OCI-LY3 (cell line): ENCODE data around the gene ATP5F1C.

Source experiments
- H2AFZ ChIP-seq: fragments of 200-600, 300-600 bp; shearing (Covaris generic); 2 replicates; pipeline ENCODE4 v1.6.0; 2014; ENCODE audit warnings: antibody characterized with exemption, low read depth, low read length
- H3K27ac ChIP-seq: fragments of 200-600, 300-600 bp; sonication (generic); 2 replicates; pipeline ENCODE4 v1.5.1; 2014; ENCODE audit warnings: mild to moderate bottlenecking, low read length, moderate library complexity, mixed read lengths
- H3K27me3 ChIP-seq: fragments of 200-600, 300-600 bp; sonication (generic); 2 replicates; pipeline ENCODE4 v1.6.1; 2014; ENCODE audit warnings: low read depth, low read length, mixed read lengths
- H3K36me3 ChIP-seq: fragments of 200-600, 300-600 bp; sonication (generic); replicated peaks from 2 replicates; pipeline ENCODE3; 2014; ENCODE audit warnings: low read depth, low read length, mixed read lengths
- H3K4me1 ChIP-seq: fragments of 300-600, 200-600 bp; sonication (generic); 2 replicates; pipeline ENCODE4 v1.6.1; 2014; ENCODE audit warnings: low read length, mixed read lengths
- H3K4me2 ChIP-seq: fragments of 200-600, 300-600 bp; sonication (generic); 2 replicates; pipeline ENCODE4 v1.6.1; 2014; ENCODE audit warnings: low read length, mixed read lengths
- H3K4me3 ChIP-seq: fragments of 300-600, 200-600 bp; sonication (generic); 2 replicates; pipeline ENCODE4 v1.5.1; 2014; ENCODE audit warnings: antibody characterized with exemption, mild to moderate bottlenecking, low read length, moderate library complexity
- H3K79me2 ChIP-seq: fragments of 300-600, 200-600 bp; shearing (Covaris generic); 2 replicates; pipeline ENCODE4 v1.6.1; 2014; ENCODE audit warnings: mild to moderate bottlenecking, low read length, mixed read lengths
- H3K9ac ChIP-seq: fragments of 300-600, 200-600 bp; shearing (Covaris generic); 2 replicates; pipeline ENCODE4 v1.6.0; 2014; ENCODE audit warnings: mild to moderate bottlenecking, low read length, moderate library complexity
- H3K9me3 ChIP-seq: fragments of 200-600, 300-600 bp; shearing (Covaris generic); 2 replicates; pipeline ENCODE4 v1.6.1; 2014; ENCODE audit warnings: low read length, mixed read lengths; ENCODE audit not compliant: insufficient read depth
- H4K20me1 ChIP-seq: fragments of 200-600, 300-600 bp; sonication (generic); 2 replicates; pipeline ENCODE4 v1.6.1; 2016; ENCODE audit warnings: low read length, mixed read lengths; ENCODE audit not compliant: insufficient read depth
- EZH2phosphoT487 ChIP-seq: fragments of 200-600 bp; shearing (Covaris generic); IDR thresholded peaks from 2 replicates; pipeline ENCODE4 v1.6.1; 2018; ENCODE audit warnings: antibody characterized with exemption, mixed run types, low read depth
- TF ChIP-seq, protein P1 (sequence below): fragments of 200-600, 300-600 bp; sonication (generic); IDR thresholded peaks from 2 replicates; pipeline ENCODE4 v1.5.1; 2014; ENCODE audit warnings: antibody characterized with exemption, low read length, low read depth

ATP5F1C gene

DNA sequence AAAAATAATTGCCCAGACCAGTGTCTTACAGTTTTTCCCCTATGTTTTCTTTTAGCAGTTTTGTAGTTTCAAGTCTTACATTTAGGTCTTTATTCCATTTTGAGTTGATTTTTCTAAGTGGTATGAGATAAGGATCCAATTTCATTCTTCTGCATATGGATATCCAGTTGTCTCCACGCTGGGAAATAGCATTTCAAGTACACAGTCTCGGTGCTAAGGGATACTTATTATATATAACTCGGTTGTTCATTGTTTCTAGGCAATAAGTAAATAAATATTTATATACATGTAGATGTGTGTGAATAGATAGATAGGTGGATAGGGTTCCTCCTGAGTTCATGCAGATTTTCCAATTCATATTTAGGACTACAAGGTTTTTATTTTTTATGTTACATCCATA lies 46.3 kb downstream of the ATP5F1C start:
- no peak overlapping the region for H3K9ac ChIP-seq
- no peaks in the 10 kb centered on the region for H3K36me3 ChIP-seq
- TF ChIP-seq, protein P1, sequence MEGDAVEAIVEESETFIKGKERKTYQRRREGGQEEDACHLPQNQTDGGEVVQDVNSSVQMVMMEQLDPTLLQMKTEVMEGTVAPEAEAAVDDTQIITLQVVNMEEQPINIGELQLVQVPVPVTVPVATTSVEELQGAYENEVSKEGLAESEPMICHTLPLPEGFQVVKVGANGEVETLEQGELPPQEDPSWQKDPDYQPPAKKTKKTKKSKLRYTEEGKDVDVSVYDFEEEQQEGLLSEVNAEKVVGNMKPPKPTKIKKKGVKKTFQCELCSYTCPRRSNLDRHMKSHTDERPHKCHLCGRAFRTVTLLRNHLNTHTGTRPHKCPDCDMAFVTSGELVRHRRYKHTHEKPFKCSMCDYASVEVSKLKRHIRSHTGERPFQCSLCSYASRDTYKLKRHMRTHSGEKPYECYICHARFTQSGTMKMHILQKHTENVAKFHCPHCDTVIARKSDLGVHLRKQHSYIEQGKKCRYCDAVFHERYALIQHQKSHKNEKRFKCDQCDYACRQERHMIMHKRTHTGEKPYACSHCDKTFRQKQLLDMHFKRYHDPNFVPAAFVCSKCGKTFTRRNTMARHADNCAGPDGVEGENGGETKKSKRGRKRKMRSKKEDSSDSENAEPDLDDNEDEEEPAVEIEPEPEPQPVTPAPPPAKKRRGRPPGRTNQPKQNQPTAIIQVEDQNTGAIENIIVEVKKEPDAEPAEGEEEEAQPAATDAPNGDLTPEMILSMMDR, result no peak
- no peak for TF ChIP-seq EZH2phosphoT487
- H3K9me3 ChIP-seq, result no peaks in the 10 kb centered on the region
- no peak overlapping the region for H3K4me3 ChIP-seq
- no peaks in the 10 kb centered on the region; the same call in 1 of the 2 replicates for H3K79me2 ChIP-seq
- no peak overlapping the region for H3K27ac ChIP-seq
- no peak overlapping the region for H2AFZ ChIP-seq
- H4K20me1 ChIP-seq, result no peaks in the 10 kb centered on the region
- H3K4me1 ChIP-seq, result no peaks in the 10 kb centered on the region
- H3K27me3 ChIP-seq, result no peaks in the 10 kb centered on the region
- no peak overlapping the region for H3K4me2 ChIP-seq

DNA sequence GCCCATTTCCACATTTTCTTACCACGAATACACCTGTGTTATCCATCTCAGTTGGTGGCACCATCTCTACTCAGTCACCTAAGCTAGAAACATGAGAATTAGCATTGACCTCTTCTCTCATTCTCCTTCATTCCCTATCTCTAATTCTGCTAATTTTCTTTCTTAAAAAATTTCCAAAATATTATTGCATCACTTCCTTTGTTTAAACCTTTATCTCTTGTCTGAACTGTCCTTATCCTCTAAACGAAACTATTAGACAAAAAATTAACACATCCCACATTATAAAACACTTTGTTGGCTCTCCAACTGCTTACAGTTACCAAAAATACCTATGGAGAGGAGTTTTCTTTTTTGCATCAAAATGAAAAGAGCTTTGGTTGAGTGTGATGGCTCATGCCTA lies 48.6 kb downstream of the ATP5F1C start:
- H3K4me1 ChIP-seq, result no peaks in the 10 kb centered on the region
- H3K9me3 ChIP-seq, result no peaks in the 10 kb centered on the region
- no peak overlapping the region for H3K4me2 ChIP-seq
- TF ChIP-seq EZH2phosphoT487, result no peak
- TF ChIP-seq, protein P1, result no peak
- no peak overlapping the region for H2AFZ ChIP-seq
- H3K9ac ChIP-seq, result no peak overlapping the region
- H4K20me1 ChIP-seq, result no peaks in the 10 kb centered on the region
- H3K79me2 ChIP-seq, result no peaks in the 10 kb centered on the region; the same call in 1 of the 2 replicates
- no peak overlapping the region for H3K27ac ChIP-seq
- no peak overlapping the region for H3K4me3 ChIP-seq
- no peaks in the 10 kb centered on the region for H3K36me3 ChIP-seq
- no peaks in the 10 kb centered on the region for H3K27me3 ChIP-seq

DNA sequence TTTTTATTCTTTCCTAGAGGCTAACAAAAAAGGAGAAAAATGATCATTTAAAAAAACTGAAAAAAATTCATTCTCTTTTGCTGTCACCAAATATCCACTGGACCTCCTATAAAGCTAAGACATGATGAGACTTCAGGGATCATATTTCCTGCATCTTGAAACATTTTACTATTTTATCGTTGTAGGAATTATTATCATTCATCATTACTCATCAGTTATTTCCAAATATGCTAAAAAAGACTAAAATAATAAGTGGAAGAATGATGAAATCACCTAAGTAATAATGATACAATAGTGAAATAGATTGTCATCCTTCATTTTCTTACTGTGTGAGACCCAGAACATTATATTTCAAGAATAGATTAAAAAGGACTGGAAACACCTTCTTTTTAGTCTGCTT lies 58.6 kb downstream of the ATP5F1C start:
- Histone ChIP-seq H4K20me1 (no peaks in the 10 kb centered on the region), H3K27ac (no peak overlapping the region), H3K4me3 (no peak overlapping the region), H3K4me1 (no peaks in the 10 kb centered on the region), H3K36me3 (no peaks in the 10 kb centered on the region), H3K27me3 (no peaks in the 10 kb centered on the region), H3K9me3 (no peaks in the 10 kb centered on the region), H3K79me2 (no peaks in the 10 kb centered on the region), H3K4me2 (no peak overlapping the region), H2AFZ (no peak overlapping the region), H3K9ac (no peak overlapping the region)
- TF ChIP-seq EZH2phosphoT487, result no peak
- TF ChIP-seq, protein P1, result no peak

DNA sequence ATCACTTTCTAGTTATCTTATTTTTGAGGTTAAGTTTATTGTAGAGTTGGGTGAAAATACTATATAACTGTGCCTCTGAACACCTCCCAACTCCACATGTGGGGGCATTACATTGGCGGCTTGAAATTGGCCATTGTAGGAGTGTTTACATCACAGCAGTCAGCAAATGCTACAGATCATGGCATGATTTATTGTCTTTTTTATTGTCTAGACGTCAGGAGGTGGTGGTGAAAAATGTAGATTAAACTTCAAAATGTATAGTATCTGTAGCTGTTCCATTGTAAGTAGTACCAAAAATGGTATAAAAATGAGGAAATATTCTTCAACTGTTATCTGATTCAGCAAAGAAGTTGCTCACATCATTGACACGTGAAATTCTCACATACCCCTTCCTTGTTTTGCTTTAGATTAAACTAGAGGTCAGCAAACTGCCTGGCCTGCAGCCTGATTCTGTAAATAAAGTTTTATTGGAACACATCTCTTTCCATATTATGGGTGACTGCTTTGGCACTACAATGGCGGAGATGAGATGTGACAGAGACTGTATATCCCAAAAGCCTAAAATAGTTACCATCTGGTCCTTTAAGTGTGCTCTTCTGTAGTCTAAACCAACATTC lies 65.4 kb downstream of the ATP5F1C start:
- no peak overlapping the region for H2AFZ ChIP-seq
- H3K79me2 ChIP-seq, result no peaks in the 10 kb centered on the region
- H3K9me3 ChIP-seq, result no peaks in the 10 kb centered on the region
- no peak for TF ChIP-seq EZH2phosphoT487
- TF ChIP-seq, protein P1, result no peak
- no peaks in the 10 kb centered on the region for H4K20me1 ChIP-seq
- H3K27ac ChIP-seq, result no peak overlapping the region
- no peaks in the 10 kb centered on the region for H3K4me1 ChIP-seq
- H3K4me2 ChIP-seq, result no peak overlapping the region
- H3K9ac ChIP-seq, result no peak overlapping the region
- no peak overlapping the region for H3K4me3 ChIP-seq
- H3K27me3 ChIP-seq, result no peaks in the 10 kb centered on the region
- H3K36me3 ChIP-seq, result no peaks in the 10 kb centered on the region
